Erythroblast (primary cell): ENCODE data around the gene SSU72.

Experiments
- GATA1 ChIP-seq: IDR thresholded peaks from 2 replicates; pipeline ENCODE4 v1.6.1; 2011; ENCODE audit warnings: low read depth, mild to moderate bottlenecking, control low read depth, low read length, moderate library complexity
- POLR2A ChIP-seq: IDR thresholded peaks from 2 replicates; pipeline ENCODE4 v1.6.1; 2011; ENCODE audit warnings: mild to moderate bottlenecking, low read length

- TF ChIP-seq POLR2A = no peak
- TF ChIP-seq GATA1 = no peak
Measured at GRCh38 chr1:1554550-1554925, 20.1 kb downstream of the SSU72 start.
